NT2/D1 (cell line): ENCODE data around the gene PRKCSH.

Source experiments
- DNase-seq: peaks from one replicate; pipeline ENCODE4 v3.0.0-alpha.2; 2011; ENCODE audit warnings: low read depth, low spot score
- H3K27me3 ChIP-seq: 2 replicates; pipeline ENCODE4 v1.6.0; 2011; ENCODE audit warnings: mild to moderate bottlenecking; ENCODE audit not compliant: insufficient read length, insufficient read depth
- H3K36me3 ChIP-seq: 2 replicates; pipeline ENCODE4 v1.6.1; 2011; ENCODE audit warnings: mild to moderate bottlenecking, low read length, mixed read lengths; ENCODE audit not compliant: insufficient read depth, insufficient read length
- H3K4me1 ChIP-seq: 2 replicates; pipeline ENCODE4 v1.5.1; 2011; ENCODE audit not compliant: insufficient read depth, insufficient read length
- H3K4me3 ChIP-seq: 2 replicates; pipeline ENCODE4 v1.5.1; 2011; ENCODE audit warnings: low read depth; ENCODE audit not compliant: insufficient read length
- H3K9ac ChIP-seq: 2 replicates; pipeline ENCODE4 v1.6.0; 2011; ENCODE audit warnings: low read depth; ENCODE audit not compliant: insufficient read length
- H3K9me3 ChIP-seq: 2 replicates; pipeline ENCODE4 v1.5.1; 2011; ENCODE audit warnings: mild to moderate bottlenecking, low read length; ENCODE audit not compliant: insufficient read depth
- SUZ12 ChIP-seq: IDR thresholded peaks from 2 replicates; pipeline ENCODE4 v1.6.1; 2011; ENCODE audit not compliant: insufficient read length, insufficient read depth; ENCODE audit errors: extremely low read depth
- YY1 ChIP-seq: IDR thresholded peaks from 2 replicates; pipeline ENCODE4 v1.6.1; 2011; ENCODE audit not compliant: insufficient read length, insufficient read depth
- ZNF274 ChIP-seq: IDR thresholded peaks from 2 replicates; pipeline ENCODE4 v1.6.1; 2011; ENCODE audit warnings: mild to moderate bottlenecking, low read depth, low read length

The PRKCSH gene

DNA sequence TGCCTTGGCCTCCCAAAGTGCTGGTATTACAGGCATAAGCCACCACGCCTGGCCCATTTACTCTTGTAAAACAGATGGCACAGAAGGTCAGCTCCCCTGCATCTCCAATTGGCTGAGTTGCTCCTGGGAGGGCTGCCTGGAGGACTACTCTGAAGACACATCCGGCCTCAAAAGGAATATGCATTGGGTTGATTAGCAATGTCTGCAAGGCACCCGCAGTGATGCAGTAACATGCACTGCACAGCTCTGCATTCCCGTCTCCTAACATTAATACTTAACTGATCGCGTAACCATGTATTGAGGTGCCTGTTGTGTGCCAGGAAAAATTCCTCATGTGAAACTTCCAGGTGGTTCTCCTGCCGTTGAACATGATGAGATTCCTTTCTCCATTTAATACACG lies 40.4 kb downstream of the PRKCSH start:
- no peak for DNase-seq
- H3K27me3 ChIP-seq = peaks cover 19% of the 10 kb centered on the region
- peaks cover 8% of the 10 kb centered on the region for H3K4me1 ChIP-seq
- no peak overlapping the region for H3K9ac ChIP-seq
- H3K4me3 ChIP-seq = no peak overlapping the region
- no peaks in the 10 kb centered on the region for H3K9me3 ChIP-seq
- TF ChIP-seq SUZ12 (no peak), YY1 (no peak), ZNF274 (no peak)
- no peaks in the 10 kb centered on the region for H3K36me3 ChIP-seq

- TF ChIP-seq YY1 (no peak), SUZ12 (no peak), ZNF274 (no peak)
- peaks cover 31% of the 10 kb centered on the region for H3K27me3 ChIP-seq
- H3K4me3 ChIP-seq = peak overlapping the region; percentile 33
- peaks cover 16% of the 10 kb centered on the region for H3K4me1 ChIP-seq
- H3K36me3 ChIP-seq = no peaks in the 10 kb centered on the region
- peak overlapping the region; percentile 71 for H3K9ac ChIP-seq
- DNase-seq = no peak
- H3K9me3 ChIP-seq = no peaks in the 10 kb centered on the region
Observed at GRCh38 chr19:11478167-11479089, 43.0 kb downstream of the PRKCSH start.

DNA sequence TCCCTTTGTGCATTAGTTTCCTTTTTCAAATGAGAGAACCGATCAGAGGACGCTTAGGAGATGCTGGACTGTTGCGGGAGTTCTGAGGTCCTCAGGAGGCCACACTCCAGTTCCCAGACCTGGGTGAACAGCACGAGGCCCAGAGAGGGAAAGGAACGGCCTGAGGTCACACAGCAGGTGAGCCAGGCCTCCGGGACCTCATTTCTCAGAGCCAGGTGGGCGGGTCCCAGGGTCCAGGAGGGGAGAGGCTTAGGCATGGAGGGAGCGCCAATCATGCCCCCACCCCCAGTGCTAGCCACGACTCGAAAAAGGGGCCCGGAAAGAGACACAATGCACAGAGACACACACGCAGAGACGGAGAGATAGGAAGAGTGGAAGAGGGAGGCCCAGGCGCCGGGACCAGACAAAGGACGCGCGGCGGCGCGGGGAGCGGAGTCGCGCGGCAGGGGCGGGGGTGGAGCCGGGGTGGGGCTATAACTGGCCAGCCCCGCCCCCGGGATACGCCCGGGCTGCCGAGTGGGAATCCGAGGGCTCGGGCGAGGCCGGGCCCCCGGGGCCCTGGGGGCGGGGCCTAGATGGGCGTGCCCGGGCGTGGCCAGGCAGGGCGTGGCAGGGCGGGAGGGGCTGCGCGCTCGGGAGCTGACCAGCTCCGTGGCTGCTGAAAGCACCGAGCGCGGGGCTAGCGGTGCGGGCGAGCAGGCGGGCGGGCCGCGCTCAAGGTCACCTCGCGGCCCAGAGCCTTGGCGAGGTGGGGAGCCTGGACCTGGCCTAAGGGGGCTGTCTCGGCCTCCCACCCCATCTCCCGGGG lies 43.9 kb downstream of the PRKCSH start:
- H3K27me3 ChIP-seq = peaks cover 31% of the 10 kb centered on the region
- TF ChIP-seq SUZ12 (no peak), YY1 (no peak), ZNF274 (no peak)
- H3K36me3 ChIP-seq = peaks cover 2% of the 10 kb centered on the region
- peak overlapping the region; percentile 71 for H3K9ac ChIP-seq
- no peaks in the 10 kb centered on the region for H3K9me3 ChIP-seq
- peak; percentile 76 for DNase-seq
- H3K4me3 ChIP-seq = peak overlapping the region; percentile 43
- H3K4me1 ChIP-seq = peaks cover 16% of the 10 kb centered on the region

DNA sequence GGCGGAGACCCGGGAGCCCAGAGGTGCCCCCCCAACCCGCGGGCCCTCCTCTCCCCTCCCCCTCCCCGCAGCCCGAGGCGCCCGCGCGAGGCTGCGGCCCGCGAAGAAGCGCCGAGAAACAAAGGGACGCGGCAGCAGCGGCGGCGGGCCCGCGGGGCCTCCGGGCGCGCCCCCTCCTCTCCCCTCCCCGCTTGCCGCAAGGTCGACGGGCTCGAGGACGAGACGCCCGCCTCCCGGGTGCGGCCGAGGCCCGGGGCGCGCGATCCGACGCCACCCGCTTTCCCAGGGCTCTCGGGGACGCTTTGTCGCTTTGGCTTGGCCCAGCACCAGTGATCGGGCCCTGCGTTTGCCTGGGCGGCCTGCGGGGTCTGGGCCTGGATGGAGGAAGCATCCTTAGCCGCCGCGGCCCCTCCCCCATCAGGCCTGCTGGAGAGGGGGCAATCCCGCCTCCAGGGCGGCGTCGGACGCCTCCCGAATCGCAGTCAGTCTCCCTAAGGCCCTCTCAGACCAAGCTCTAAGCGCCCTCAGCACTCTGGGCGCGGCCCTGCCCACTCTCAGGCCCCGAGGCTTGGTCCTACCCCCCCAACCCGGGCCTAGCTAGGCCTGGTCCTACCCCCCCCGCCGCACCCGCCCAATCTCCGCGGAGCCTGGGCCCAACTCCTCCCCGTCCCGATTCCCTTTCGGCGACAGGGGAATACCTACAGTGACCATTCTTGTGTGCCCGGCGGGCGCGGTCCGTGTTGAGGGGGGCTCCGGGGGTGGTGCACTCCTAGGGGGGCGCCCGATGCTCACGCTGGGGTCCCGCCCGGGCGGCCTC lies 44.7 kb downstream of the PRKCSH start:
- H3K9me3 ChIP-seq = no peaks in the 10 kb centered on the region
- peak overlapping the region; percentile 43 for H3K4me3 ChIP-seq
- peaks cover 2% of the 10 kb centered on the region for H3K36me3 ChIP-seq
- peaks cover 31% of the 10 kb centered on the region for H3K27me3 ChIP-seq
- DNase-seq = no peak
- peak; percentile 57 for TF ChIP-seq SUZ12
- no peak for TF ChIP-seq YY1
- H3K4me1 ChIP-seq = peaks cover 16% of the 10 kb centered on the region
- H3K9ac ChIP-seq = peak overlapping the region; percentile 42

GRCh38 chr19:11480715-11481533 lies 45.5 kb downstream of the PRKCSH start, which contains the start of gene ELAVL3:
Gene ELAVL3 (minus strand): TSS chr19:11481046. CDS start chr19:11480608, 438 bp downstream.
- Histone ChIP-seq H3K4me1 (peaks cover 16% of the 10 kb centered on the region), H3K9ac (peak within 1 kb of the TSS; percentile 42), H3K4me3 (peak within 1 kb of the TSS; percentile 43), H3K36me3 (peaks cover 2% of the 10 kb centered on the region), H3K27me3 (peaks cover 31% of the 10 kb centered on the region), H3K9me3 (no peaks in the 10 kb centered on the region)
- DNase-seq = peak; percentile 33
- TF ChIP-seq YY1 = no peak
- TF ChIP-seq SUZ12 = no peak
- TF ChIP-seq ZNF274 = no peak
